Lower leg skin (tissue), 4 donors: ENCODE results near the gene NAA60. TPM values are rescaled to one million over a fixed set of nuclear protein-coding genes. Genes with fewer than 3 reads are reported as not detected.

Experiments used
- DNase-seq, 2 donors: peaks; one replicate each; pipeline ENCODE4 v3.0.0-alpha.2; 2019; ENCODE audit warnings: low spot score in 2 of 2
- H3K4me3 ChIP-seq: fragments of 200-600 bp; sonication (generic); 2 replicates; pipeline ENCODE4 v1.5.1; 2017; ENCODE audit warnings: mild to moderate bottlenecking, low read depth; ENCODE audit not compliant: poor library complexity, severe bottlenecking
- CTCF ChIP-seq, 3 donors: fragments of 450-650 bp; IDR thresholded peaks; one replicate each; pipeline ENCODE4 v1.5.1; 2016; ENCODE audit warnings: antibody characterized with exemption in 3 of 3, mild to moderate bottlenecking in 3 of 3, moderate library complexity in 2 of 3
- POLR2A ChIP-seq, 2 donors: fragments of 450-650 bp; IDR thresholded peaks; one replicate each; pipeline ENCODE4 v1.6.1; 2016 to 2017; ENCODE audit warnings: antibody characterized with exemption in 2 of 2, mild to moderate bottlenecking in 1 of 2, moderate library complexity in 1 of 2
- WGBS, 2 donors: methylation state at CpG; one replicate each; pipeline ENCODE4 v1.1.5; 2018; 5-methylcytosine and 5-hydroxymethylcytosine counted together
- intact Hi-C: fragments of 100-400 bp; cut with DNase I; formaldehyde crosslinking; loops from one replicate; pipeline ENCODE4 v1.15.0; 2023; ENCODE audit warnings: low total_unique reads
- total RNA-seq, 4 donors: library from RNA; depleted of rRNA; stranded (reverse); fragments of >200 nt; gene quantifications; one replicate each; pipeline ENCODE4 v1.1.0, GENCODE V29; 2016

The NAA60 gene
- total RNA-seq, 4 donors from 2014 or later: 21.2 to 42.2 (median 24.8) TPM

GRCh38 chr16:3444032-3444388, 530 bp downstream of the NAA60 start:
- H3K4me3 ChIP-seq: peak overlapping the region; percentile 47
- no peak for DNase-seq
- 43 to 47% methylated on average over 10 of the region's 10 CpGs for WGBS, 2 donors
- no peak for TF ChIP-seq CTCF (IDR thresholded peaks at IDR 0.05)
- no peak for TF ChIP-seq POLR2A (IDR thresholded peaks at IDR 0.05)
- intact Hi-C loops: no loop called here

- peak in 1 of 2 donors; percentile 28 for DNase-seq
- no peak overlapping the region for H3K4me3 ChIP-seq
- intact Hi-C loops: no loop called here
- TF ChIP-seq POLR2A (IDR thresholded peaks at IDR 0.05) (no peak), CTCF (IDR thresholded peaks at IDR 0.05) (no peak)
- 80 to 81% methylated on average over 5 of the region's 5 CpGs for WGBS, 2 donors
Observed at GRCh38 chr16:3454093-3454492, 10.6 kb downstream of the NAA60 start.

GRCh38 chr16:3454631-3455147, 11.2 kb downstream of the NAA60 start:
- intact Hi-C loops: no loop called here
- no peak for TF ChIP-seq POLR2A (IDR thresholded peaks at IDR 0.05)
- no peak for TF ChIP-seq CTCF (IDR thresholded peaks at IDR 0.05)
- H3K4me3 ChIP-seq: no peak overlapping the region
- 76 to 77% methylated on average over 10 of the region's 10 CpGs for WGBS, 2 donors
- DNase-seq: peak in 1 of 2 donors; percentile 3

GRCh38 chr16:3457434-3458252, 14.2 kb downstream of the NAA60 start:
- intact Hi-C loops: no loop called here
- DNase-seq: peak; percentile 73 to 96
- no peak for TF ChIP-seq CTCF (IDR thresholded peaks at IDR 0.05)
- peak in 1 of 2 donors; percentile 13 for TF ChIP-seq POLR2A (IDR thresholded peaks at IDR 0.05)
- H3K4me3 ChIP-seq: peak overlapping the region; percentile 51
- WGBS, 2 donors: 0% methylated on average over 8 to 25 of the region's 83 CpGs

GRCh38 chr16:3458278-3458851, 14.9 kb downstream of the NAA60 start:
- 0% methylated on average over 17 to 19 of the region's 47 CpGs for WGBS, 2 donors
- H3K4me3 ChIP-seq: peak overlapping the region; percentile 51
- intact Hi-C loops: no loop called here
- no peak for TF ChIP-seq POLR2A (IDR thresholded peaks at IDR 0.05)
- peak in 1 of 2 donors; percentile 85 for DNase-seq

GRCh38 chr16:3458852-3459361, 15.4 kb downstream of the NAA60 start:
- peak overlapping the region; percentile 51 for H3K4me3 ChIP-seq
- no peak for DNase-seq
- intact Hi-C loops: no loop called here
- no peak for TF ChIP-seq CTCF (IDR thresholded peaks at IDR 0.05)
- TF ChIP-seq POLR2A (IDR thresholded peaks at IDR 0.05): no peak
- WGBS, 2 donors: 5 to 6% methylated on average over 10 of the region's 10 CpGs
